ENCODE results near the gene MELTF. TPM values are rescaled to one million over a fixed set of nuclear protein-coding genes. Genes with fewer than 3 reads are reported as not detected.

Gene MELTF
- total RNA-seq, 2 donors from 2014 or later, result 15.7 to 31.2 TPM

DNA sequence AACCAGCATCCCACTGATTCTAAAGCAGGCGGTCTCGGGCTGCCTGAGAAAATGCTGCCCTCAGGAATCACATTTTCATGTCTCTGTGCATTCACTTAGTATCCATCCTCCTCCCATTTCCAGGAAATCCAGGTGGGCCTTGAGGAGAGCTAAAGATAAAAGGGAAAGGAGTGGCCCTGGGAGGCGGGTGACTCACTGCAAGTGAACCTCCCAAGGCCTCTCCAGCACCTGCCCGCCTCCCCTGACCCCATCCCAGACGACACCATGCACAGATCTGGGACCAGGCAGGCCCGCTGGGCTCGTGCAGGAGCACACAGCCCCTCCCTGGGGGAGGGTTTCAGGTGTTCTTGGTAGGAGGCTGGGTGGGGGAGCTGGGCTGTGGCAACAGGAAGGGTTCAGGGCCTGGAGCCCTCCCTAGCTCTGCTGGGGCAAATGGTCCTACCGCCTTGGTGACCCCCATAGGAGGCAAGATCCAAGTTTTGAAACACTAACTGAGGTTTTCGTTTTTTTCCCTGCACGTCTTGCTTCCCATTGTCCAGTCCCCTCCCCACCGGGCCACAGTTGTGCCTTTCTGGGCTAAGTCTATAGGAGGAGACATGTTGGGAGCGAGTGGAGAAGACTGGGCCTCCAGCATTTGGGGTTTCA is 22.2 kb downstream of the MELTF start:
- H3K4me3 ChIP-seq, result no peak overlapping the region
- TF ChIP-seq, protein P1, sequence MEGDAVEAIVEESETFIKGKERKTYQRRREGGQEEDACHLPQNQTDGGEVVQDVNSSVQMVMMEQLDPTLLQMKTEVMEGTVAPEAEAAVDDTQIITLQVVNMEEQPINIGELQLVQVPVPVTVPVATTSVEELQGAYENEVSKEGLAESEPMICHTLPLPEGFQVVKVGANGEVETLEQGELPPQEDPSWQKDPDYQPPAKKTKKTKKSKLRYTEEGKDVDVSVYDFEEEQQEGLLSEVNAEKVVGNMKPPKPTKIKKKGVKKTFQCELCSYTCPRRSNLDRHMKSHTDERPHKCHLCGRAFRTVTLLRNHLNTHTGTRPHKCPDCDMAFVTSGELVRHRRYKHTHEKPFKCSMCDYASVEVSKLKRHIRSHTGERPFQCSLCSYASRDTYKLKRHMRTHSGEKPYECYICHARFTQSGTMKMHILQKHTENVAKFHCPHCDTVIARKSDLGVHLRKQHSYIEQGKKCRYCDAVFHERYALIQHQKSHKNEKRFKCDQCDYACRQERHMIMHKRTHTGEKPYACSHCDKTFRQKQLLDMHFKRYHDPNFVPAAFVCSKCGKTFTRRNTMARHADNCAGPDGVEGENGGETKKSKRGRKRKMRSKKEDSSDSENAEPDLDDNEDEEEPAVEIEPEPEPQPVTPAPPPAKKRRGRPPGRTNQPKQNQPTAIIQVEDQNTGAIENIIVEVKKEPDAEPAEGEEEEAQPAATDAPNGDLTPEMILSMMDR (IDR thresholded peaks at IDR 0.05), result no peak
- no peaks in the 10 kb centered on the region for H3K9me3 ChIP-seq
- no peak overlapping the region for H3K9ac ChIP-seq (ENCODE audit: low read depth in 2 of 2, low read length in 2 of 2)
- H3K36me3 ChIP-seq, result no peaks in the 10 kb centered on the region
- intact Hi-C loops (cut with DNase I), result loop anchor here (10.0 kb wide), 1 partner anchor 507 kb away; no protein-coding TSS in a partner anchor
- H3K4me1 ChIP-seq, result no peaks in the 10 kb centered on the region
- no peak overlapping the region for H3K27ac ChIP-seq
- DNase-seq, result no peak
- no peaks in the 10 kb centered on the region for H3K27me3 ChIP-seq

DNA sequence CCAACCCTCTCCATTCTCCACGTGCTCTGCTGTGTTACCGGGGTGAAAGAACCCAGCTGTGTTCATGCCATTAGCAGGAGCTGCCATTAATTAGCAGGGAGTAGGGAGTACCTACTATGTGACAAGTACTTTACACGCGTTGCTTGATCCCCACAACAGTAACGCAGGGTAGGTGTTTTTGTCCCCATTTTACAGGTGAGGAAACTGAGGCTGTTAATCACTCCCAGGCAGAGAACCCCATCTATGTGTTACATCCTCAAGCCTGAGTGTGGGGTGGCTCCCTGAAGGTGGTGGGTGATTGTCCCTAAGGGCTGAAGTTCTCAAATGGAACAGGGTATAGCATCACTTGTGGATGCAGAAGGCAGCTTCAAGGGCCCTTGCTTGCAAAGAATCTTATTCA is 22.8 kb downstream of the MELTF start:
- H3K27me3 ChIP-seq, result no peaks in the 10 kb centered on the region
- H3K27ac ChIP-seq, result no peak overlapping the region
- no peaks in the 10 kb centered on the region for H3K4me1 ChIP-seq
- H3K36me3 ChIP-seq, result no peaks in the 10 kb centered on the region
- TF ChIP-seq, protein P1 (IDR thresholded peaks at IDR 0.05), result no peak
- H3K9ac ChIP-seq (ENCODE audit: low read depth in 2 of 2, low read length in 2 of 2), result no peak overlapping the region
- DNase-seq, result no peak
- intact Hi-C loops (cut with DNase I), result loop anchor here (10.0 kb wide), 1 partner anchor 508 kb away; no protein-coding TSS in a partner anchor
- H3K4me3 ChIP-seq, result no peak overlapping the region
- no peaks in the 10 kb centered on the region for H3K9me3 ChIP-seq

DNA sequence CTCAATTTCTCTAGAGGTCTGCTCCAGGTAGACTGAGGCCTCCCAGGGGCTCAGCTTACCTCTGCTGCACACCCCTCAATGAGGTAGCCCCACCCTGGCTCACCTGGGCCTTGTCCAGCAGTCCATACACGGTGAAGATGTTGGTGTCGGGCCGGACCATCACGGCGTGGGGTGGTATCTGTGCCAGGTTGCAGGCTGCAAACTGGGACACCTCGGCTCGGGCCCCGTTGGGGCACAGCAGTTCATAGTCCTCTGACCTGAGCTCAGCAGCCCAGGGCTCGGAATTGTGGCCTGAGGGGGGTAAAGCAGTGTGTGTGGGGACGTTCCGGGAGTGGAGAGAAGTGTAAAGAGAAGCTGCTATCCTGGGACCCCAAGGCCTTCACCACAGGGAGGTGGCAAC is 23.2 kb downstream of the MELTF start:
- intact Hi-C loops (cut with DNase I), result loop anchor here (10.0 kb wide), 1 partner anchor 508 kb away; no protein-coding TSS in a partner anchor
- DNase-seq, result no peak
- Histone ChIP-seq H3K27me3 (no peaks in the 10 kb centered on the region), H3K36me3 (no peaks in the 10 kb centered on the region), H3K27ac (no peak overlapping the region), H3K9ac (ENCODE audit: low read depth in 2 of 2, low read length in 2 of 2) (no peak overlapping the region), H3K9me3 (no peaks in the 10 kb centered on the region), H3K4me3 (no peak overlapping the region), H3K4me1 (no peaks in the 10 kb centered on the region)
- TF ChIP-seq, protein P1 (IDR thresholded peaks at IDR 0.05), result no peak

DNA sequence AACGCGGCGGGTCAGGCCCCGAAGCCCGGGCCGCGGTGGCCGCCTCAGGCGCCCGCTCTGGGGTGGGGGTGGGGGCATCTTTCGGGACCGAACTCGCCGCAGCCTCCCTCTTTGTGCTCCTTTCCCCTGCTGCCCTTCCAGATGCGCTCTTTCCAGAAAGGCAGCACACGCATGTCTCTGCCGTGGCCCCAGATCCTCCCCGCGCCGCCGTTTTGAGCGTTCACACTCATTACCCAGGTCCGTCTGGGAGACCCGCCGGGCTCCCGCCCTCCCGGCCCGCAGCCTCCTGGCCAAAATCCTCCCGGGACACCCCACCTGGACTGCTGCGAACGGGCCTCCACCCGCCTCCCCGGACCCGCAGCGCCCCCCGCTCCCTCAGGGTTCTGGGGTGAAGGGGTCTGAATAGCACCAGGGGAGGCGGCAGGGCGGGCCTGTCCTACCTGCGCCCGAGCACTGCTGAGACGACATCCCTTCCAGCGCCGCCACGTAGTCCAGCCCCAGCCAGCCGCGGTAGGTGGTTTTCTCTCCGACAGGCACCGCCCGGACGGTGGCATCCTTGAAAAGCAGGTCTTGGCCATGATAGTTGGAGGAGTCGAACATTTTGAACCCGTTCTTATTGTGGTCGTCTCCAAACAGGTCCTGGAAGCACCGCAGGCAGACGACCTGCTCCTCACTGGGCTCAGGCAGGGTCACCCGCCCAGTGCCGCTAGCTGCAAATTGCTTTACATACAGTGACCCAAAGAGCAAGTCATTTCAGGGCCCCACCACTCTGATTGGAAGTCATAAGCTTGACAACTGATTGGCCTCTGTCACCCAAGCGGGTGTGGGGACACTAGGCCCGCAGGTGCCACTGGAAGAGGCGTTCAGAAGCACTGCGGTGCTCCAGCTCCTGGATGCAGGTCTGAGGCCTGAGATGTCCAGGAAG is 25.9 kb downstream of the MELTF start:
- intact Hi-C loops (cut with DNase I), result loop anchor here (2.0 to 10.0 kb wide), 2 partner anchors 183 to 511 kb away; no protein-coding TSS in a partner anchor
- Histone ChIP-seq H3K9me3 (no peaks in the 10 kb centered on the region), H3K9ac (ENCODE audit: low read depth in 2 of 2, low read length in 2 of 2) (peak overlapping the region; percentile 57 to 73), H3K4me1 (no peaks in the 10 kb centered on the region), H3K27ac (peak overlapping the region; percentile 65), H3K27me3 (no peaks in the 10 kb centered on the region), H3K36me3 (no peaks in the 10 kb centered on the region), H3K4me3 (peak overlapping the region; percentile 60)
- TF ChIP-seq, protein P1 (IDR thresholded peaks at IDR 0.05), result no peak
- peak; percentile 48 for DNase-seq

DNA sequence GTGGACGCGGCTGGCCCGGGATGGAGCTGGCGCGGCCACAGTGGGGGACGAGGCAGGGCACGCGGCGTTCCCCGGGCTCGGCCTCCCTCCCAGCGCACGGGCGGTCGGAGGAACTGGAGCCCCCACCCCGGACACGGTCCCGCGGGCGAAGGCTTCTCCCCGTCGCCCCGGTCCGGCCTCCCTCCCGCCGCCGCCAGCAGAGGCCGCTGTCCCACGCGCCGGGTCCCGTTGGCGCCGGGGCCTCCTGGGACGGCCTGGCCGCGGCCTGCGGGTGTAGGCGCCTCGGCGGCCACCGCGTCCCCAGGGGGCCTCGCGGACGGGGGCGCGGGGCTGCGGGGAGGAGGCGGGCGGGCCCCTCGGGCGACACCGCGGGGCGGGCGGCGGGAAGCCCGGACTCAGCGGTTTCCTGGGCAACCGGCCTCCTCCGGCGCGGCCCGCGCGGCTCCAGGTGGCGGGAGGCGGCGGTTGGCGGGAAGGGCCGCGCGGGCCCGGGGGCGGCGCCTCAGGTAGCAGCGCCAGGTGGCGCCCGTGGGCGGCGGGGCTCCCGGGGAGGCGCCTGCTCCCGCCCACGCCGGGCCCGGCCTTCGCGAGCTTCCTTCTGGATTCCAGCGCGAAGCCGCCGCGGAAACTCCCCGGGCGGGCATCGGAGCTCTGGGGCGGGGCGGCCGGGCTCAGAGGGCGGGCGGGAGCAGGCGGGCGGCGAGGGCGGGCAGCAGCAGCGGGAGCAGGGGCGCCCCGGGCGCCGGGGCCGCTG is 26.7 kb downstream of the MELTF start:
- Histone ChIP-seq H3K4me3 (peak overlapping the region; percentile 60), H3K27me3 (no peaks in the 10 kb centered on the region), H3K9ac (ENCODE audit: low read depth in 2 of 2, low read length in 2 of 2) (peak overlapping the region in 1 of 2 donors; percentile 79), H3K36me3 (no peaks in the 10 kb centered on the region), H3K9me3 (no peaks in the 10 kb centered on the region), H3K4me1 (no peaks in the 10 kb centered on the region), H3K27ac (peak overlapping the region; percentile 65)
- TF ChIP-seq, protein P1 (IDR thresholded peaks at IDR 0.05), result peak; percentile 51
- peak; percentile 90 for DNase-seq
- intact Hi-C loops (cut with DNase I), result loop anchor here (2.0 to 10.0 kb wide), 2 partner anchors 184 to 512 kb away; no protein-coding TSS in a partner anchor

Data from colonic mucosa (tissue), 4 donors.